Measurements from ENCODE around the gene IBA57.

Gene IBA57

GRCh38 chr1:228175316-228176023, 9.9 kb downstream of the IBA57 start:
- H3K4me3 ChIP-seq (ENCODE audit: insufficient read depth in 1 of 2, low read depth in 1 of 2, low read length in 2 of 2) = no peak overlapping the region
- H4K91ac ChIP-seq (ENCODE audit: low read length) = no peak overlapping the region
- H3K9me3 ChIP-seq (ENCODE audit: control insufficient read depth, low read length) = no peaks in the 10 kb centered on the region
- no peak overlapping the region for H3K4ac ChIP-seq (ENCODE audit: low read depth in 1 of 2, low read length in 2 of 2)
- no peak overlapping the region for H3K9ac ChIP-seq (ENCODE audit: low read length)
- H3K79me1 ChIP-seq (replicated peaks; ENCODE audit: low read length, poor library complexity, severe bottlenecking) = peaks cover 42% of the 10 kb centered on the region
- no peak overlapping the region for H4K8ac ChIP-seq (ENCODE audit: low read length)
- H2BK120ac ChIP-seq (ENCODE audit: low read depth, low read length) = no peak overlapping the region
- no peak overlapping the region for H3K18ac ChIP-seq (ENCODE audit: low read depth in 1 of 2, low read length in 2 of 2)
- 94% methylated on average over 18 of the region's 18 CpGs for WGBS
- no peak overlapping the region for H2AK5ac ChIP-seq (ENCODE audit: low read length, severe bottlenecking)
- H2BK12ac ChIP-seq (ENCODE audit: low read length in 2 of 2) = no peak overlapping the region
- H2BK15ac ChIP-seq (ENCODE audit: low read depth, poor library complexity, severe bottlenecking) = no peak overlapping the region
- H3K14ac ChIP-seq (ENCODE audit: low read length in 2 of 2) = no peak overlapping the region
- no peak overlapping the region for H2AFZ ChIP-seq (ENCODE audit: low read depth, low read length)
- H3K23ac ChIP-seq (ENCODE audit: low read length in 2 of 2) = no peak overlapping the region
- H3K4me1 ChIP-seq (ENCODE audit: control insufficient read depth, insufficient read depth, low read depth, low read length) = peaks cover 7% of the 10 kb centered on the region
- DNase-seq = no peak
- H3K27ac ChIP-seq (ENCODE audit: low read length, poor library complexity, severe bottlenecking) = no peak overlapping the region
- H3K27me3 ChIP-seq (ENCODE audit: control insufficient read depth in 1 of 2, insufficient read depth in 1 of 2, low read length in 2 of 2) = no peaks in the 10 kb centered on the region
- H3K36me3 ChIP-seq (ENCODE audit: control insufficient read depth in 1 of 2, insufficient read depth in 2 of 2, low read depth in 1 of 2, low read length in 2 of 2) = peaks cover 5 to 47% of the 10 kb centered on the region in 2 experiments
- H2BK5ac ChIP-seq (ENCODE audit: low read depth, low read length, poor library complexity, severe bottlenecking) = no peak overlapping the region
- no peak overlapping the region for H3K4me2 ChIP-seq (ENCODE audit: low read length, poor library complexity, severe bottlenecking)

DNA sequence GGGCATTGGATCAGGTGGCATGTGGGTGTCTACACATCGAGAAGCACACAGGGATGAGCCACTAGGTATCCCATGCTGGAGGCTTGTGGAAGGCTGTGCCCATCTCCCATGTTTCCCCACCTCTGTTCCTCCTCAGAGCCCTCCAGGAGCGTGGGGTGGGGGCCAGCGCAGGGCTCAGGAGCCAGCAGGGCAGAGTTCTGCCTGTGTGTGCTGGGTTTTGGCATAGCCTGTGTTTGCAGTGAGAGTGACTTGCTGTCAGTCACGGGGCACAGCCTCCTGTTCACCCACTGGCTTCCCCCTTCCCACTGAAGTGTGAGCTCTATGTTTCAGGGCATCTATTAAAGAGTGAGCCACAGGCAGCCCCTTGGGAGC, 10.4 kb downstream of the IBA57 start:
- H2BK5ac ChIP-seq (ENCODE audit: low read depth, low read length, poor library complexity, severe bottlenecking) = no peak overlapping the region
- no peaks in the 10 kb centered on the region for H3K27me3 ChIP-seq (ENCODE audit: control insufficient read depth in 1 of 2, insufficient read depth in 1 of 2, low read length in 2 of 2)
- H4K91ac ChIP-seq (ENCODE audit: low read length) = no peak overlapping the region
- no peak overlapping the region for H3K4me2 ChIP-seq (ENCODE audit: low read length, poor library complexity, severe bottlenecking)
- 100% methylated on average over 3 of the region's 4 CpGs for WGBS
- no peaks in the 10 kb centered on the region for H3K9me3 ChIP-seq (ENCODE audit: control insufficient read depth, low read length)
- peaks cover 5 to 45% of the 10 kb centered on the region in 2 experiments for H3K36me3 ChIP-seq (ENCODE audit: control insufficient read depth in 1 of 2, insufficient read depth in 2 of 2, low read depth in 1 of 2, low read length in 2 of 2)
- H4K8ac ChIP-seq (ENCODE audit: low read length) = no peak overlapping the region
- H3K9ac ChIP-seq (ENCODE audit: low read length) = no peak overlapping the region
- H2BK12ac ChIP-seq (ENCODE audit: low read length in 2 of 2) = no peak overlapping the region
- no peak overlapping the region for H3K4ac ChIP-seq (ENCODE audit: low read depth in 1 of 2, low read length in 2 of 2)
- no peak for DNase-seq
- no peak overlapping the region for H2BK120ac ChIP-seq (ENCODE audit: low read depth, low read length)
- H3K79me1 ChIP-seq (replicated peaks; ENCODE audit: low read length, poor library complexity, severe bottlenecking) = peaks cover 39% of the 10 kb centered on the region
- no peak overlapping the region for H3K18ac ChIP-seq (ENCODE audit: low read depth in 1 of 2, low read length in 2 of 2)
- no peak overlapping the region for H3K23ac ChIP-seq (ENCODE audit: low read length in 2 of 2)
- no peak overlapping the region for H2AFZ ChIP-seq (ENCODE audit: low read depth, low read length)
- no peak overlapping the region for H2AK5ac ChIP-seq (ENCODE audit: low read length, severe bottlenecking)
- no peak overlapping the region for H3K4me3 ChIP-seq (ENCODE audit: insufficient read depth in 1 of 2, low read depth in 1 of 2, low read length in 2 of 2)
- H3K4me1 ChIP-seq (ENCODE audit: control insufficient read depth, insufficient read depth, low read depth, low read length) = peaks cover 7% of the 10 kb centered on the region
- H3K27ac ChIP-seq (ENCODE audit: low read length, poor library complexity, severe bottlenecking) = no peak overlapping the region
- no peak overlapping the region for H2BK15ac ChIP-seq (ENCODE audit: low read depth, poor library complexity, severe bottlenecking)
- no peak overlapping the region for H3K14ac ChIP-seq (ENCODE audit: low read length in 2 of 2)

GRCh38 chr1:228176461-228177182, 11.0 kb downstream of the IBA57 start:
- no peak overlapping the region for H3K23ac ChIP-seq (ENCODE audit: low read length in 2 of 2)
- H2BK12ac ChIP-seq (ENCODE audit: low read length in 2 of 2) = no peak overlapping the region
- H3K36me3 ChIP-seq (ENCODE audit: control insufficient read depth in 1 of 2, insufficient read depth in 2 of 2, low read depth in 1 of 2, low read length in 2 of 2) = peaks cover 5 to 46% of the 10 kb centered on the region in 2 experiments
- H3K4ac ChIP-seq (ENCODE audit: low read depth in 1 of 2, low read length in 2 of 2) = no peak overlapping the region
- no peak overlapping the region for H2BK120ac ChIP-seq (ENCODE audit: low read depth, low read length)
- no peak overlapping the region for H3K14ac ChIP-seq (ENCODE audit: low read length in 2 of 2)
- H2AFZ ChIP-seq (ENCODE audit: low read depth, low read length) = no peak overlapping the region
- no peak overlapping the region for H3K27ac ChIP-seq (ENCODE audit: low read length, poor library complexity, severe bottlenecking)
- no peak overlapping the region for H3K9ac ChIP-seq (ENCODE audit: low read length)
- no peaks in the 10 kb centered on the region for H3K27me3 ChIP-seq (ENCODE audit: control insufficient read depth in 1 of 2, insufficient read depth in 1 of 2, low read length in 2 of 2)
- H3K79me1 ChIP-seq (replicated peaks; ENCODE audit: low read length, poor library complexity, severe bottlenecking) = peaks cover 38% of the 10 kb centered on the region
- H4K91ac ChIP-seq (ENCODE audit: low read length) = peak overlapping the region; percentile 50
- no peaks in the 10 kb centered on the region for H3K9me3 ChIP-seq (ENCODE audit: control insufficient read depth, low read length)
- 92% methylated on average over 19 of the region's 19 CpGs for WGBS
- no peak overlapping the region for H2AK5ac ChIP-seq (ENCODE audit: low read length, severe bottlenecking)
- H2BK5ac ChIP-seq (ENCODE audit: low read depth, low read length, poor library complexity, severe bottlenecking) = no peak overlapping the region
- peaks cover 7% of the 10 kb centered on the region for H3K4me1 ChIP-seq (ENCODE audit: control insufficient read depth, insufficient read depth, low read depth, low read length)
- H2BK15ac ChIP-seq (ENCODE audit: low read depth, poor library complexity, severe bottlenecking) = no peak overlapping the region
- H4K8ac ChIP-seq (ENCODE audit: low read length) = peak overlapping the region; percentile 46
- H3K18ac ChIP-seq (ENCODE audit: low read depth in 1 of 2, low read length in 2 of 2) = no peak overlapping the region
- no peak overlapping the region for H3K4me3 ChIP-seq (ENCODE audit: insufficient read depth in 1 of 2, low read depth in 1 of 2, low read length in 2 of 2)
- no peak overlapping the region for H3K4me2 ChIP-seq (ENCODE audit: low read length, poor library complexity, severe bottlenecking)
- DNase-seq = no peak

DNA sequence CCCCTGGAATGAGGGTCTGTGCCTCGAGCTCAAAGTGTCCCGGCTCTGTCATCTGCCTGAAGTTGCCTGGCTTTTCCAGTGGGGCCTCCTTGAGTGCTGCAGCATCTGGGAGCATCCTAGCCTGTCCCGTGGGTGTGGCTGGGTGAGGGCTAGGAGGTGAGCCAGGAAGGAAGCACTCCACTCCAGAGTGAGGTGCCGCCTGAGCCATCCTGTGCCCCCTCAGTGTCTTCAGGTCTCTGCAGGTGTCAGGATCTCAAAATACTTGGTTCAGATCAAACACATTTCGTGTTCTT, 11.5 kb downstream of the IBA57 start:
- H3K4me2 ChIP-seq (ENCODE audit: low read length, poor library complexity, severe bottlenecking) = no peak overlapping the region
- no peak overlapping the region for H2AFZ ChIP-seq (ENCODE audit: low read depth, low read length)
- WGBS = over 99% methylated on average over 4 of the region's 5 CpGs
- peaks cover 39% of the 10 kb centered on the region for H3K79me1 ChIP-seq (replicated peaks; ENCODE audit: low read length, poor library complexity, severe bottlenecking)
- H2BK5ac ChIP-seq (ENCODE audit: low read depth, low read length, poor library complexity, severe bottlenecking) = no peak overlapping the region
- peaks cover 5 to 46% of the 10 kb centered on the region in 2 experiments for H3K36me3 ChIP-seq (ENCODE audit: control insufficient read depth in 1 of 2, insufficient read depth in 2 of 2, low read depth in 1 of 2, low read length in 2 of 2)
- no peak overlapping the region for H3K18ac ChIP-seq (ENCODE audit: low read depth in 1 of 2, low read length in 2 of 2)
- DNase-seq = no peak
- H3K23ac ChIP-seq (ENCODE audit: low read length in 2 of 2) = no peak overlapping the region
- no peak overlapping the region for H3K4me3 ChIP-seq (ENCODE audit: insufficient read depth in 1 of 2, low read depth in 1 of 2, low read length in 2 of 2)
- H2BK15ac ChIP-seq (ENCODE audit: low read depth, poor library complexity, severe bottlenecking) = no peak overlapping the region
- H3K4ac ChIP-seq (ENCODE audit: low read depth in 1 of 2, low read length in 2 of 2) = no peak overlapping the region
- no peak overlapping the region for H3K9ac ChIP-seq (ENCODE audit: low read length)
- H3K9me3 ChIP-seq (ENCODE audit: control insufficient read depth, low read length) = no peaks in the 10 kb centered on the region
- H2BK12ac ChIP-seq (ENCODE audit: low read length in 2 of 2) = no peak overlapping the region
- H3K27me3 ChIP-seq (ENCODE audit: control insufficient read depth in 1 of 2, insufficient read depth in 1 of 2, low read length in 2 of 2) = no peaks in the 10 kb centered on the region
- no peak overlapping the region for H4K91ac ChIP-seq (ENCODE audit: low read length)
- H2BK120ac ChIP-seq (ENCODE audit: low read depth, low read length) = no peak overlapping the region
- no peak overlapping the region for H3K14ac ChIP-seq (ENCODE audit: low read length in 2 of 2)
- no peak overlapping the region for H3K27ac ChIP-seq (ENCODE audit: low read length, poor library complexity, severe bottlenecking)
- H3K4me1 ChIP-seq (ENCODE audit: control insufficient read depth, insufficient read depth, low read depth, low read length) = peaks cover 7% of the 10 kb centered on the region
- H4K8ac ChIP-seq (ENCODE audit: low read length) = no peak overlapping the region
- H2AK5ac ChIP-seq (ENCODE audit: low read length, severe bottlenecking) = no peak overlapping the region

Data from mesenchymal stem cell (in vitro differentiated cells and primary cell).